ENCODE data around the gene DHX34.

DHX34 gene

DNA sequence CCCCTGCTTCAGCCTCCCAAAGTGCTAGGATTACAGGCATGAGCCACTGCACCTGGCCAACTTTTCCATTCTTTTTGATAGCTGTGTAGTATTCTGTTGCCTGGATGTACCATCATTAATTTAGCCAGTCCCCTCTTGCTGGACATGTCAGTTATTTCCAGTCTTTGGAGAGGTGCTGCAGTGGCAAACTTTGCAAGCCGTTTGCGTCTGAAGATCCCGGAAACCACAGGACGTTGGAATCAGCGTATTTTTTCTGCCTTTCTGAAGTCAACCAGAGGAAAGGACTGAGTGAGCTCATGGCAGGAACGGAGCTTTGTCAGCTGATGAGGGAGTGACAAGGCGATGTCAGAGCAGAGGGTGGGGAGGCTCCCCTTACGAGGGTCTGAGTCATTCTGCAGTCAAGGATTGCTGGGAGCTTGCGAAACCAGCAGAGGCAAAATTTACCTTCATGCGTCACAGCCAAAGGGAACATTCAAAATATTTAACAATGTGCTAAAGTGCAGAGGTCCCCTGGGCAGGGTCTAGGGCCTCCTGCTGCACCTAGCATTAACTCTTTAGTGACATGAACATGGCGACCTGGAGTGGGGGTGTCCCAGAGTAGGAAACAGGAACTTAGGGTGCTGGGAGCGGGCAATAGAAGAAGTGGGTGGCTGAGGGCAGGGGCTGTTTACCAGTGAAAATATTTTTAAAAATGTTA, 33.8 kb upstream of the DHX34 start:
- H3K4me1 ChIP-seq (ENCODE audit: low read length), result no peaks in the 10 kb centered on the region
- H3K27ac ChIP-seq (ENCODE audit: low read length), result no peak overlapping the region

DNA sequence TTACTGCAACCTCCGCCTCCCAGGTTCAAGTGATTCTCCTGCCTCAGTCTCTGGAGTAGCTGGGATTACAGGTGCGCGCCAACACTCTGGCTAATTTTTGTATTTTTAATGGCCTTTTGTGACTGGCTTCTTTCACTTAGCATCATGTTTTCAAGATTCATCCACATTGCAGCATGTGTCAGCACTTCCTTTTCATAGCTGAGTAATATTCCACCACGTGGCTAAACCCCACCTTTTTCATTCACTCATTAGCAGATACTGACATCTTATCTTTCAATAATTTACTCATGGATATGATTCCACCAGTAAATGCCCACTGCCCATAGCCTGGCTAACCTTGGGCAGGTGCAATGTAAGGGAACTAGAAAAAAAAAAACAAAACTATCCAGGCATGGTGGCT, 32.6 kb upstream of the DHX34 start:
- no peaks in the 10 kb centered on the region for H3K4me1 ChIP-seq (ENCODE audit: low read length)
- H3K27ac ChIP-seq (ENCODE audit: low read length), result no peak overlapping the region
- no peak overlapping the region for H2AFZ ChIP-seq (ENCODE audit: low read depth, low read length)
- H3K9ac ChIP-seq (ENCODE audit: low read length), result no peak overlapping the region
- no peaks in the 10 kb centered on the region for H3K9me3 ChIP-seq (ENCODE audit: insufficient read depth, low read length)
- H3K4me3 ChIP-seq (ENCODE audit: low read length), result no peak overlapping the region
- H3K36me3 ChIP-seq (replicated peaks; ENCODE audit: low read depth, low read length), result no peaks in the 10 kb centered on the region
- TF ChIP-seq, protein P1, sequence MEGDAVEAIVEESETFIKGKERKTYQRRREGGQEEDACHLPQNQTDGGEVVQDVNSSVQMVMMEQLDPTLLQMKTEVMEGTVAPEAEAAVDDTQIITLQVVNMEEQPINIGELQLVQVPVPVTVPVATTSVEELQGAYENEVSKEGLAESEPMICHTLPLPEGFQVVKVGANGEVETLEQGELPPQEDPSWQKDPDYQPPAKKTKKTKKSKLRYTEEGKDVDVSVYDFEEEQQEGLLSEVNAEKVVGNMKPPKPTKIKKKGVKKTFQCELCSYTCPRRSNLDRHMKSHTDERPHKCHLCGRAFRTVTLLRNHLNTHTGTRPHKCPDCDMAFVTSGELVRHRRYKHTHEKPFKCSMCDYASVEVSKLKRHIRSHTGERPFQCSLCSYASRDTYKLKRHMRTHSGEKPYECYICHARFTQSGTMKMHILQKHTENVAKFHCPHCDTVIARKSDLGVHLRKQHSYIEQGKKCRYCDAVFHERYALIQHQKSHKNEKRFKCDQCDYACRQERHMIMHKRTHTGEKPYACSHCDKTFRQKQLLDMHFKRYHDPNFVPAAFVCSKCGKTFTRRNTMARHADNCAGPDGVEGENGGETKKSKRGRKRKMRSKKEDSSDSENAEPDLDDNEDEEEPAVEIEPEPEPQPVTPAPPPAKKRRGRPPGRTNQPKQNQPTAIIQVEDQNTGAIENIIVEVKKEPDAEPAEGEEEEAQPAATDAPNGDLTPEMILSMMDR (IDR thresholded peaks at IDR 0.05; ENCODE audit: low read depth, low read length), result no peak
- TF ChIP-seq EZH2phosphoT487 (IDR thresholded peaks at IDR 0.05; ENCODE audit: low read depth), result no peak
- no peak overlapping the region for H3K4me2 ChIP-seq (ENCODE audit: low read length)
- H3K79me2 ChIP-seq (ENCODE audit: low read length), result no peaks in the 10 kb centered on the region
- peaks cover 11% of the 10 kb centered on the region for H3K27me3 ChIP-seq (ENCODE audit: low read depth, low read length)
- no peaks in the 10 kb centered on the region for H4K20me1 ChIP-seq (ENCODE audit: insufficient read depth, low read length)

More for the DNA sequence above, 33.8 kb upstream of the DHX34 start:
- H3K4me2 ChIP-seq (ENCODE audit: low read length), result no peak overlapping the region
- H2AFZ ChIP-seq (ENCODE audit: low read depth, low read length), result no peak overlapping the region
- H3K4me3 ChIP-seq (ENCODE audit: low read length), result no peak overlapping the region
- peaks cover 11% of the 10 kb centered on the region for H3K27me3 ChIP-seq (ENCODE audit: low read depth, low read length)
- H4K20me1 ChIP-seq (ENCODE audit: insufficient read depth, low read length), result no peaks in the 10 kb centered on the region
- no peaks in the 10 kb centered on the region for H3K79me2 ChIP-seq (ENCODE audit: low read length)
- no peak overlapping the region for H3K9ac ChIP-seq (ENCODE audit: low read length)
- H3K36me3 ChIP-seq (replicated peaks; ENCODE audit: low read depth, low read length), result no peaks in the 10 kb centered on the region
- no peak for TF ChIP-seq EZH2phosphoT487 (IDR thresholded peaks at IDR 0.05; ENCODE audit: low read depth)
- TF ChIP-seq, protein P1 (IDR thresholded peaks at IDR 0.05; ENCODE audit: low read depth, low read length), result no peak
- no peaks in the 10 kb centered on the region for H3K9me3 ChIP-seq (ENCODE audit: insufficient read depth, low read length)

DNA sequence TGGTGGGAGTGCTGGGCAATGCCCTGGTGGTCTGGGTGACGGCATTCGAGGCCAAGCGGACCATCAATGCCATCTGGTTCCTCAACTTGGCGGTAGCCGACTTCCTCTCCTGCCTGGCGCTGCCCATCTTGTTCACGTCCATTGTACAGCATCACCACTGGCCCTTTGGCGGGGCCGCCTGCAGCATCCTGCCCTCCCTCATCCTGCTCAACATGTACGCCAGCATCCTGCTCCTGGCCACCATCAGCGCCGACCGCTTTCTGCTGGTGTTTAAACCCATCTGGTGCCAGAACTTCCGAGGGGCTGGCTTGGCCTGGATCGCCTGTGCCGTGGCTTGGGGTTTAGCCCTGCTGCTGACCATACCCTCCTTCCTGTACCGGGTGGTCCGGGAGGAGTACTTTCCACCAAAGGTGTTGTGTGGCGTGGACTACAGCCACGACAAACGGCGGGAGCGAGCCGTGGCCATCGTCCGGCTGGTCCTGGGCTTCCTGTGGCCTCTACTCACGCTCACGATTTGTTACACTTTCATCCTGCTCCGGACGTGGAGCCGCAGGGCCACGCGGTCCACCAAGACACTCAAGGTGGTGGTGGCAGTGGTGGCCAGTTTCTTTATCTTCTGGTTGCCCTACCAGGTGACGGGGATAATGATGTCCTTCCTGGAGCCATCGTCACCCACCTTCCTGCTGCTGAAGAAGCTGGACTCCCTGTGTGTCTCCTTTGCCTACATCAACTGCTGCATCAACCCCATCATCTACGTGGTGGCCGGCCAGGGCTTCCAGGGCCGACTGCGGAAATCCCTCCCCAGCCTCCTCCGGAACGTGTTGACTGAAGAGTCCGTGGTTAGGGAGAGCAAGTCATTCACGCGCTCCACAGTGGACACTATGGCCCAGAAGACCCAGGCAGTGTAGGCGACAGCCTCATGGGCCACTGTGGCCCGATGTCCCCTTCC, 28.9 kb upstream of the DHX34 start:
- Histone ChIP-seq H3K27me3 (ENCODE audit: low read depth, low read length) (peaks cover 8% of the 10 kb centered on the region), H3K4me2 (ENCODE audit: low read length) (no peak overlapping the region), H3K9me3 (ENCODE audit: insufficient read depth, low read length) (no peaks in the 10 kb centered on the region), H3K9ac (ENCODE audit: low read length) (no peak overlapping the region), H2AFZ (ENCODE audit: low read depth, low read length) (no peak overlapping the region), H3K4me3 (ENCODE audit: low read length) (no peak overlapping the region), H3K79me2 (ENCODE audit: low read length) (no peaks in the 10 kb centered on the region), H3K27ac (ENCODE audit: low read length) (no peak overlapping the region), H3K36me3 (replicated peaks; ENCODE audit: low read depth, low read length) (no peaks in the 10 kb centered on the region), H4K20me1 (ENCODE audit: insufficient read depth, low read length) (no peaks in the 10 kb centered on the region), H3K4me1 (ENCODE audit: low read length) (peaks cover 8% of the 10 kb centered on the region; the same call in 1 of the 2 replicates)
- no peak for TF ChIP-seq EZH2phosphoT487 (IDR thresholded peaks at IDR 0.05; ENCODE audit: low read depth)
- TF ChIP-seq, protein P1 (IDR thresholded peaks at IDR 0.05; ENCODE audit: low read depth, low read length), result no peak

DNA sequence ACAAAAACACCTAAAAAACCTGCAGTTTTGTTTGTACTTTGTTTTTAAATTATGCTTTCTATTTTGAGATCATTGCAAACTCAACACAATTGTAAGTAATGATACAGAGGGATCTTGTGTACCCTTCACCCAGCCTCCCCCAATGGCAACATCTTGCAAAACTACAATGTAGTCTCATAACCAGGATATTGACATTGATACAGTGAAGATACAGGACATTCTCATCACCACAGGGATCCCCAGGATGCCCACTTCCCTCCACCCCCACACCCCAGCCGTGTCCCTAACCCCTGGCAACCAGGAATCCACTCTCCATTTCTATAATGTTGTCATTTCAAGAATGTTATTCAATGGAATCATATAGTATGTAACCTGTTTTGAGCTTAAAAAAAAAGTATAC, 27.5 kb upstream of the DHX34 start:
- Histone ChIP-seq H3K4me1 (ENCODE audit: low read length) (peaks cover 8% of the 10 kb centered on the region; the same call in 1 of the 2 replicates), H3K36me3 (replicated peaks; ENCODE audit: low read depth, low read length) (no peaks in the 10 kb centered on the region), H3K9ac (ENCODE audit: low read length) (no peak overlapping the region), H2AFZ (ENCODE audit: low read depth, low read length) (no peak overlapping the region), H3K9me3 (ENCODE audit: insufficient read depth, low read length) (no peaks in the 10 kb centered on the region), H4K20me1 (ENCODE audit: insufficient read depth, low read length) (no peaks in the 10 kb centered on the region), H3K4me3 (ENCODE audit: low read length) (no peak overlapping the region), H3K27me3 (ENCODE audit: low read depth, low read length) (peaks cover 10% of the 10 kb centered on the region), H3K79me2 (ENCODE audit: low read length) (no peaks in the 10 kb centered on the region), H3K4me2 (ENCODE audit: low read length) (no peak overlapping the region), H3K27ac (ENCODE audit: low read length) (no peak overlapping the region)
- TF ChIP-seq, protein P1 (IDR thresholded peaks at IDR 0.05; ENCODE audit: low read depth, low read length), result no peak
- TF ChIP-seq EZH2phosphoT487 (IDR thresholded peaks at IDR 0.05; ENCODE audit: low read depth), result no peak
